Measurements from ENCODE around the gene NPIPA5. TPM values are rescaled to one million over a fixed set of nuclear protein-coding genes. Genes with fewer than 3 reads are reported as not detected.
"Not testable (repeated sequence)": the region's sequence is repeated elsewhere in the genome, so short reads cannot be mapped to it uniquely, and the experiment has no call there.

The NPIPA5 gene
- 0.17 and 2.1 TPM in 2 replicates for total RNA-seq (2014; rRNA removed; shearing (Covaris generic))

- not testable (repeated sequence) for DNase-seq (ENCODE audit: low spot score)
Observed at GRCh38 chr16:15378194-15378593, at the start of gene NPIPA5. Gene NPIPA5 (minus strand): TSS chr16:15378294. CDS start chr16:15378294, 0 bp downstream.

GRCh38 chr16:15427648-15428239, 49.6 kb upstream of the NPIPA5 start:
- DNase-seq (ENCODE audit: low spot score) = peak; percentile 62

- DNase-seq (ENCODE audit: low spot score) = no peak
Observed at GRCh38 chr16:15426796-15427195, 48.7 kb upstream of the NPIPA5 start.

- no peak for DNase-seq (ENCODE audit: low spot score)
Observed at GRCh38 chr16:15425861-15426260, 47.8 kb upstream of the NPIPA5 start.

- no peak for DNase-seq (ENCODE audit: low spot score)
Observed at GRCh38 chr16:15422222-15422621, 44.1 kb upstream of the NPIPA5 start.

GRCh38 chr16:15421696-15422095, 43.6 kb upstream of the NPIPA5 start:
- not testable (repeated sequence) for DNase-seq (ENCODE audit: low spot score)

- DNase-seq (ENCODE audit: low spot score) = no peak
Observed at GRCh38 chr16:15418206-15418605, 40.1 kb upstream of the NPIPA5 start.

- DNase-seq (ENCODE audit: low spot score) = no peak
Observed at GRCh38 chr16:15417197-15417596, 39.1 kb upstream of the NPIPA5 start.

GRCh38 chr16:15415511-15415985, 37.5 kb upstream of the NPIPA5 start:
- no peak for DNase-seq (ENCODE audit: low spot score)

GRCh38 chr16:15409476-15409875, 31.4 kb upstream of the NPIPA5 start:
- DNase-seq (ENCODE audit: low spot score) = not testable (repeated sequence)

- not testable (repeated sequence) for DNase-seq (ENCODE audit: low spot score)
Observed at GRCh38 chr16:15407756-15408155, 29.7 kb upstream of the NPIPA5 start.

- DNase-seq (ENCODE audit: low spot score) = no peak
Observed at GRCh38 chr16:15404792-15405191, 26.7 kb upstream of the NPIPA5 start.

- DNase-seq (ENCODE audit: low spot score) = not testable (repeated sequence)
Observed at GRCh38 chr16:15404091-15404490, 26.0 kb upstream of the NPIPA5 start.

- peak; percentile 19 for DNase-seq (ENCODE audit: low spot score)
Observed at GRCh38 chr16:15403392-15403995, 25.4 kb upstream of the NPIPA5 start.

- no peak for DNase-seq (ENCODE audit: low spot score)
Observed at GRCh38 chr16:15401972-15402371, 23.9 kb upstream of the NPIPA5 start.

GRCh38 chr16:15400314-15400713, 22.2 kb upstream of the NPIPA5 start:
- DNase-seq (ENCODE audit: low spot score) = not testable (repeated sequence)

- no peak for DNase-seq (ENCODE audit: low spot score)
Observed at GRCh38 chr16:15399317-15399716, 21.2 kb upstream of the NPIPA5 start.

- no peak for DNase-seq (ENCODE audit: low spot score)
Observed at GRCh38 chr16:15398618-15399316, 20.7 kb upstream of the NPIPA5 start.

- no peak for DNase-seq (ENCODE audit: low spot score)
Observed at GRCh38 chr16:15396948-15397594, 19.0 kb upstream of the NPIPA5 start.

- DNase-seq (ENCODE audit: low spot score) = not testable (repeated sequence)
Observed at GRCh38 chr16:15396509-15396829, 18.4 kb upstream of the NPIPA5 start.

- DNase-seq (ENCODE audit: low spot score) = not testable (repeated sequence)
Observed at GRCh38 chr16:15395631-15396508, 17.8 kb upstream of the NPIPA5 start, which contains the start of gene MPV17L. Gene MPV17L (plus strand): TSS chr16:15395754. CDS start chr16:15395898, 144 bp downstream.

Data from H4 (cell line).